OCI-LY3 (cell line): ENCODE results near the gene NFIB.

ENCODE experiments used
- EZH2phosphoT487 ChIP-seq: fragments of 200-600 bp; shearing (Covaris generic); IDR thresholded peaks from 2 replicates; pipeline ENCODE4 v1.6.1; 2018; ENCODE audit warnings: antibody characterized with exemption, mixed run types, low read depth
- TF ChIP-seq, protein P1 (sequence below): fragments of 200-600, 300-600 bp; sonication (generic); IDR thresholded peaks from 2 replicates; pipeline ENCODE4 v1.5.1; 2014; ENCODE audit warnings: antibody characterized with exemption, low read length, low read depth

DNA sequence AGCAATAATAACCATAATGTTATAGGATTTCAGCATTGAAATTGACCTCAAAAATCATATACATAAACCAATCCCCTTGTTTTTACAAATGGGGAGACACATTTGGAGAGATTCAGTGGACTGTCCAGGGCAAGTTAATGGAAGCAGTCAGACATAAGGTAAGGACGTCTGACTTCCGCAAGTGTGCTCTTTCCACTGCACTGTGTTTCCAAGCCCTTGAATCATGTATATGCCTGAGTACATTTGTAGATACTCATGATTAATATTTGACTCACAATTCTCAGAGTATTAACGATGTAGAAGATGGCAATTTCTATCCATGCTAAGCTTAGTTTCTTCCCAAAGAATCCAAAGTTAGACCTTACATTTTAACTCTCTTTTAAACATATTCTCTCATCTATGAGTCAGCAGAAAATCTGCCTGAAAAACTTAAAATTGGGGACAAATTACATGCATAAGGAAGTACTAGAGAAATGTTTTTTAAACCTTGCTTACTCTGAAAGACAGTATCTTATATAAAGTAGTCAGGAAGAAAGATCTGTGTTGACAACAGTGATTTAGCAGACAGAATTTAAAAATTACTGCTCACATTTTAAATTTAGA is 165.3 kb downstream of the NFIB start:
- TF ChIP-seq, protein P1, sequence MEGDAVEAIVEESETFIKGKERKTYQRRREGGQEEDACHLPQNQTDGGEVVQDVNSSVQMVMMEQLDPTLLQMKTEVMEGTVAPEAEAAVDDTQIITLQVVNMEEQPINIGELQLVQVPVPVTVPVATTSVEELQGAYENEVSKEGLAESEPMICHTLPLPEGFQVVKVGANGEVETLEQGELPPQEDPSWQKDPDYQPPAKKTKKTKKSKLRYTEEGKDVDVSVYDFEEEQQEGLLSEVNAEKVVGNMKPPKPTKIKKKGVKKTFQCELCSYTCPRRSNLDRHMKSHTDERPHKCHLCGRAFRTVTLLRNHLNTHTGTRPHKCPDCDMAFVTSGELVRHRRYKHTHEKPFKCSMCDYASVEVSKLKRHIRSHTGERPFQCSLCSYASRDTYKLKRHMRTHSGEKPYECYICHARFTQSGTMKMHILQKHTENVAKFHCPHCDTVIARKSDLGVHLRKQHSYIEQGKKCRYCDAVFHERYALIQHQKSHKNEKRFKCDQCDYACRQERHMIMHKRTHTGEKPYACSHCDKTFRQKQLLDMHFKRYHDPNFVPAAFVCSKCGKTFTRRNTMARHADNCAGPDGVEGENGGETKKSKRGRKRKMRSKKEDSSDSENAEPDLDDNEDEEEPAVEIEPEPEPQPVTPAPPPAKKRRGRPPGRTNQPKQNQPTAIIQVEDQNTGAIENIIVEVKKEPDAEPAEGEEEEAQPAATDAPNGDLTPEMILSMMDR = no peak
- no peak for TF ChIP-seq EZH2phosphoT487
